ENCODE measurements around the gene LDLR. TPM values are rescaled to one million over a fixed set of nuclear protein-coding genes. Genes with fewer than 3 reads are reported as not detected.

Gene LDLR
- total and polyA plus RNA-seq, 2 donors (not counting 3 experiments of a cell fraction or from before 2014, with no cell fraction given) = 142 to 174 TPM

GRCh38 chr19:11054200-11054599 lies 35.1 kb upstream of the LDLR start:
- Histone ChIP-seq H3K4me2 (ENCODE audit: insufficient read depth, low read length) (no peak overlapping the region), H3K9me3 (replicated peaks; ENCODE audit: control insufficient read depth, insufficient read depth, low read length) (no peaks in the 10 kb centered on the region), H3K27ac (ENCODE audit: insufficient read depth, low read depth, low read length) (no peak overlapping the region), H3K9me1 (replicated peaks; ENCODE audit: control insufficient read depth, extremely low read depth, insufficient read depth, low read length) (no peaks in the 10 kb centered on the region), H3K79me2 (ENCODE audit: control insufficient read depth, insufficient read depth, low read length) (no peaks in the 10 kb centered on the region), H3K4me3 (replicated peaks in 1 of 3; ENCODE audit: insufficient read depth in 1 of 3, low read depth in 1 of 3, low read length in 3 of 3) (no peak overlapping the region), H3K27me3 (ENCODE audit: control insufficient read depth in 2 of 2, insufficient read depth in 2 of 2, low read length in 2 of 2) (no peaks in the 10 kb centered on the region), H3K36me3 (ENCODE audit: control insufficient read depth in 2 of 2, extremely low read depth in 1 of 2, insufficient read depth in 2 of 2, low read length in 2 of 2) (peaks cover under 1 to 32% of the 10 kb centered on the region in 2 experiments), H2AFZ (ENCODE audit: low read depth, low read length) (no peak overlapping the region), H3K9ac (replicated peaks; ENCODE audit: extremely low read depth, insufficient read depth, low read length) (no peak overlapping the region), H3K4me1 (ENCODE audit: control insufficient read depth, extremely low read depth, insufficient read depth, low read length) (no peaks in the 10 kb centered on the region), H4K20me1 (replicated peaks; ENCODE audit: control insufficient read depth, extremely low read depth, insufficient read depth, low read length) (no peaks in the 10 kb centered on the region)
- intact Hi-C loops (cut with micrococcal nuclease) = loop anchor here (5.0 kb wide), 1 partner anchor 33 kb away; the partner anchor contains the start of gene LDLR
- CTCF ChIA-PET = no interaction called here
- TF ChIP-seq POLR2AphosphoS5 (IDR thresholded peaks at IDR 0.05; ENCODE audit: insufficient read depth, low read depth, low read length) = no peak
- TF ChIP-seq MYC (IDR thresholded peaks at IDR 0.05; ENCODE audit: low read depth, low read length) = no peak
- no peak for TF ChIP-seq POLR2A (IDR thresholded peaks at IDR 0.05; ENCODE audit: low read depth, low read length)
- TF ChIP-seq GATA2 (IDR thresholded peaks at IDR 0.05; ENCODE audit: insufficient read depth, insufficient read length, low read depth, low read length) = no peak
- no peak for TF ChIP-seq CTCF (IDR thresholded peaks at IDR 0.05; ENCODE audit: extremely low read depth in 1 of 2, insufficient read depth in 1 of 2, low read depth in 1 of 2, low read length in 2 of 2)
- TF ChIP-seq JUN (IDR thresholded peaks at IDR 0.05; ENCODE audit: borderline replicate concordance, insufficient read depth, insufficient read length, low read depth) = no peak
- no peak for TF ChIP-seq MAX (IDR thresholded peaks at IDR 0.05; ENCODE audit: insufficient read depth, insufficient read length)
- TF ChIP-seq FOS (IDR thresholded peaks at IDR 0.05; ENCODE audit: borderline replicate concordance, insufficient read depth, low read length) = no peak
- no peak for TF ChIP-seq EZH2 (IDR thresholded peaks at IDR 0.05; ENCODE audit: borderline replicate concordance, low read depth, low read length, severe bottlenecking)
- FAIRE-seq (no peak), DNase-seq (ENCODE audit: low read depth, low spot score) (no peak)
- no TSS peak for BruUV-seq (replicated peaks)
- dilution Hi-C loops (cut with MboI; ENCODE audit: extremely low pct_ligation_motif_present, low sequenced_read_pairs) = no loop called here
- POLR2A ChIA-PET = no interaction called here

Data from endothelial cell of umbilical vein (primary cell).